ENCODE results near the gene BLID.

DNA sequence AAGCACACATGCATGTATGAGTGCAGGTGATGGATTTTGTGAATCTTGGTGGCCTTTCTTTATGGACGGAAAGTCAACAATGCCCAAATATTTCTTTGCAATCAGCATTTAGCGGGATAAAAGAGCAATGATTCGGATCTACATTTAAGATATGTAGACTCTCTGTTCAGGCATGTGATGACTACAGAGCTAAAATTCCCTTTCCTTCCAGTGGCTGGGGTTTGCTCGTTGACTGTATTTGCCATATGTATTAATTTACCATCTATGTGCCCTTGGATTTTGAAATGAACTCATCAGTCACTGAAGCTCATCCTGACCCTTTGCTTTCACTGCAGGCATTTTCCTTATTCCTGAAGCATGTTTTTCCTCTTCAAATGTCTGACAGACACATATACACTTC, 13.6 kb downstream of the BLID start:
- TF ChIP-seq, protein P1, sequence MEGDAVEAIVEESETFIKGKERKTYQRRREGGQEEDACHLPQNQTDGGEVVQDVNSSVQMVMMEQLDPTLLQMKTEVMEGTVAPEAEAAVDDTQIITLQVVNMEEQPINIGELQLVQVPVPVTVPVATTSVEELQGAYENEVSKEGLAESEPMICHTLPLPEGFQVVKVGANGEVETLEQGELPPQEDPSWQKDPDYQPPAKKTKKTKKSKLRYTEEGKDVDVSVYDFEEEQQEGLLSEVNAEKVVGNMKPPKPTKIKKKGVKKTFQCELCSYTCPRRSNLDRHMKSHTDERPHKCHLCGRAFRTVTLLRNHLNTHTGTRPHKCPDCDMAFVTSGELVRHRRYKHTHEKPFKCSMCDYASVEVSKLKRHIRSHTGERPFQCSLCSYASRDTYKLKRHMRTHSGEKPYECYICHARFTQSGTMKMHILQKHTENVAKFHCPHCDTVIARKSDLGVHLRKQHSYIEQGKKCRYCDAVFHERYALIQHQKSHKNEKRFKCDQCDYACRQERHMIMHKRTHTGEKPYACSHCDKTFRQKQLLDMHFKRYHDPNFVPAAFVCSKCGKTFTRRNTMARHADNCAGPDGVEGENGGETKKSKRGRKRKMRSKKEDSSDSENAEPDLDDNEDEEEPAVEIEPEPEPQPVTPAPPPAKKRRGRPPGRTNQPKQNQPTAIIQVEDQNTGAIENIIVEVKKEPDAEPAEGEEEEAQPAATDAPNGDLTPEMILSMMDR (IDR thresholded peaks at IDR 0.05): no peak
- TF ChIP-seq POLR2A (IDR thresholded peaks at IDR 0.05) (no peak), POLR2AphosphoS5 (IDR thresholded peaks at IDR 0.05) (no peak)
